OCI-LY7 (cell line): ENCODE measurements around the gene UBAC1.

Source experiments
- CTCF ChIP-seq: fragments of 200-600 bp; sonication (generic); conservative IDR thresholded peaks from 2 replicates; pipeline ENCODE4 v1.5.1; 2014; ENCODE audit warnings: mild to moderate bottlenecking, antibody characterized with exemption, low read length, moderate library complexity, mixed read lengths
- EZH2phosphoT487 ChIP-seq: fragments of 200-600 bp; sonication (generic); IDR thresholded peaks from 2 replicates; pipeline ENCODE4 v1.6.1; 2018; ENCODE audit warnings: low read depth, borderline replicate concordance, mild to moderate bottlenecking, mixed run types, antibody characterized with exemption, low read length, moderate library complexity, mixed read lengths

GRCh38 chr9:135931349-135931820, 29.8 kb downstream of the UBAC1 start:
- TF ChIP-seq EZH2phosphoT487 (no peak), CTCF (no peak)
